ENCODE results near the gene ANKIB1. TPM values are rescaled to one million over a fixed set of nuclear protein-coding genes. Genes with fewer than 3 reads are reported as not detected.
A peak's percentile ranks its signal among the peaks of the same experiment; 100 is the strongest.

Gene ANKIB1
- polyA plus RNA-seq (2011; rRNA removed) (51.5 and 59.5 TPM in 2 replicates), polyA plus RNA-seq (2017; fragmentation: RNase III; extraction: RNeasy Plus Mini Kit Qiagen cat#74134 plus additional on column Dnase treatment) (20.7 to 21.4 TPM (median 20.9 TPM) in 3 replicates), polyA minus RNA-seq (2011; rRNA and poly(A)+ RNA removed) (61.7 and 71.3 TPM in 2 replicates)
- polyA plus RNA-seq (2012; cell fraction: cytosol; rRNA removed) = 10.4 and 12.0 TPM in 2 replicates
- 14.5 and 20.3 TPM in 2 replicates for polyA plus RNA-seq (2012; cell fraction: nucleus; rRNA removed)

- FAIRE-seq (peak; percentile 49), ATAC-seq (peak; percentile 94 to 95), DNase-seq (ENCODE audit: low read depth in 1 of 2, low spot score in 1 of 2) (peak; percentile 80 to 90)
- CTCF ChIA-PET = interaction anchor here (0.6 to 3.1 kb wide), 5 partner anchors 10 to 205 kb away, joined by 3 to 13 read pairs (median 3); partner anchors contain the start of gene GATAD1
- Histone ChIP-seq H3K9me3 (no peaks in the 10 kb centered on the region), H3K4me1 (peaks cover 21% of the 10 kb centered on the region), H3K27ac (peak within 1 kb of the TSS; percentile 88 to 96), H3K4me3 (peak within 1 kb of the TSS; percentile 92), H3K4me2 (peak within 1 kb of the TSS; percentile 93)
- POLR2A ChIA-PET = interaction anchor here (0.6 to 3.3 kb wide), 12 partner anchors 11 to 365 kb away, joined by 3 to 25 read pairs (median 4); partner anchors contain the start of genes CYP51A1, GATAD1, MTERF1 and RBM48
- peak; percentile 72 for TF ChIP-seq KDM5A (IDR thresholded peaks at IDR 0.05)
- no peak for TF ChIP-seq RNF2 (IDR thresholded peaks at IDR 0.05; ENCODE audit: borderline replicate concordance, low read depth)
- peak; percentile 65; the same call in 1 of the 2 replicates for TF ChIP-seq E2F6 (IDR thresholded peaks at IDR 0.05; ENCODE audit: borderline replicate concordance, low read depth)
- TF ChIP-seq BCL3 (IDR thresholded peaks at IDR 0.05) = no peak; the same call in 2 of the 3 replicates
- TF ChIP-seq PHF8 (IDR thresholded peaks at IDR 0.05; ENCODE audit: borderline replicate concordance, low read depth) = peak; percentile 83
- no peak for TF ChIP-seq ESRRA (IDR thresholded peaks at IDR 0.05; ENCODE audit: borderline replicate concordance, low read length)
- peak in 1 of 2 experiments; percentile 90; a peak in 4 of 5 replicates for TF ChIP-seq JUN (IDR thresholded peaks at IDR 0.05)
- no peak for TF ChIP-seq FOXS1 (CRISPR knock-in tag; IDR thresholded peaks at IDR 0.05)
- TF ChIP-seq, protein P1, sequence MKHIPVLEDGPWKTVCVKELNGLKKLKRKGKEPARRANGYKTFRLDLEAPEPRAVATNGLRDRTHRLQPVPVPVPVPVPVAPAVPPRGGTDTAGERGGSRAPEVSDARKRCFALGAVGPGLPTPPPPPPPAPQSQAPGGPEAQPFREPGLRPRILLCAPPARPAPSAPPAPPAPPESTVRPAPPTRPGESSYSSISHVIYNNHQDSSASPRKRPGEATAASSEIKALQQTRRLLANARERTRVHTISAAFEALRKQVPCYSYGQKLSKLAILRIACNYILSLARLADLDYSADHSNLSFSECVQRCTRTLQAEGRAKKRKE (CRISPR knock-in tag; IDR thresholded peaks at IDR 0.05; ENCODE audit: low read depth) = 0 out of 2 replicates have a peak, but pooled peaks have one; percentile 10
- peak; percentile 50 for TF ChIP-seq POLR2A (IDR thresholded peaks at IDR 0.05; ENCODE audit: low read length)
- TF ChIP-seq HEYL (CRISPR knock-in tag; IDR thresholded peaks at IDR 0.05) = no peak
- 0 out of 2 replicates have a peak, but pooled peaks have one; percentile 5 for TF ChIP-seq TFCP2L1 (CRISPR knock-in tag; IDR thresholded peaks at IDR 0.05)
- peak; percentile 43; the same call in 1 of the 2 replicates for TF ChIP-seq MYC (IDR thresholded peaks at IDR 0.05; ENCODE audit: borderline replicate concordance, low read length)
- TF ChIP-seq, protein P2, sequence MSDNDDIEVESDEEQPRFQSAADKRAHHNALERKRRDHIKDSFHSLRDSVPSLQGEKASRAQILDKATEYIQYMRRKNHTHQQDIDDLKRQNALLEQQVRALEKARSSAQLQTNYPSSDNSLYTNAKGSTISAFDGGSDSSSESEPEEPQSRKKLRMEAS (IDR thresholded peaks at IDR 0.05) = peak; percentile 91
- WGBS (ENCODE audit: missing lambda C conversion rate) = 1% methylated on average over 27 of the region's 71 CpGs
Measured at GRCh38 chr7:92245487-92246359, at the start of gene ANKIB1, which contains the start of gene KRIT1. ANKIB1 (plus strand) TSS chr7:92245974; CDS start chr7:92294979, 49,005 bp downstream. KRIT1 (minus strand) TSS chr7:92245914; CDS start chr7:92242135, 3,779 bp downstream.

GRCh38 chr7:92200791-92201190, 45.0 kb upstream of the ANKIB1 start:
- no peaks in the 10 kb centered on the region for H3K9me3 ChIP-seq
- WGBS (ENCODE audit: missing lambda C conversion rate) = 91% methylated on average over 1 of the region's 1 CpG
- ATAC-seq = no peak
- FAIRE-seq = no peak
- H3K4me3 ChIP-seq = no peak overlapping the region
- H3K4me2 ChIP-seq = no peak overlapping the region
- H3K4me1 ChIP-seq = no peaks in the 10 kb centered on the region
- TF ChIP-seq TP53 (CRISPR knock-in tag; IDR thresholded peaks at IDR 0.05) (no peak), JUN (IDR thresholded peaks at IDR 0.05) (no peak), CEBPB (IDR thresholded peaks at IDR 0.05) (no peak), RAD21 (conservative IDR thresholded peaks at IDR 0.05 in 1 of 2, IDR thresholded peaks at IDR 0.05 in 1 of 2) (no peak), POLR2A (IDR thresholded peaks at IDR 0.05; ENCODE audit: low read length) (no peak), E2F6 (IDR thresholded peaks at IDR 0.05; ENCODE audit: borderline replicate concordance, low read depth) (no peak), KDM5A (IDR thresholded peaks at IDR 0.05) (no peak), ZNF302 (CRISPR knock-in tag; IDR thresholded peaks at IDR 0.05) (no peak), GATA3 (IDR thresholded peaks at IDR 0.05; ENCODE audit: borderline replicate concordance) (no peak), KDM1A (IDR thresholded peaks at IDR 0.05; ENCODE audit: low read depth) (no peak)
- TF ChIP-seq, protein P3, sequence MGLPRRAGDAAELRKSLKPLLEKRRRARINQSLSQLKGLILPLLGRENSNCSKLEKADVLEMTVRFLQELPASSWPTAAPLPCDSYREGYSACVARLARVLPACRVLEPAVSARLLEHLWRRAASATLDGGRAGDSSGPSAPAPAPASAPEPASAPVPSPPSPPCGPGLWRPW (IDR thresholded peaks at IDR 0.05) = no peak
- ChIA-PET CTCF (no interaction called here), POLR2A (no interaction called here)
- no peak overlapping the region for H3K27ac ChIP-seq
- no peak for DNase-seq (ENCODE audit: low read depth in 1 of 2, low spot score in 1 of 2)

All from A549 (cell line).